Mesendoderm (in vitro differentiated cells): Measurements from ENCODE around the gene C6.

Source experiments
- DNase-seq: peaks from one replicate; pipeline ENCODE4 v3.0.0; 2013
- H2AK5ac ChIP-seq: 2 replicates; pipeline ENCODE4 v1.6.1; 2013; ENCODE audit warnings: low read length, inconsistent platforms
- H2BK120ac ChIP-seq: 2 replicates; pipeline ENCODE4 v1.6.1; 2013; ENCODE audit warnings: low read depth, mild to moderate bottlenecking, low read length, moderate library complexity, mixed read lengths
- H2BK15ac ChIP-seq: replicated peaks from 2 replicates; pipeline ENCODE4 v1.6.1; 2013; ENCODE audit warnings: low read depth, mild to moderate bottlenecking, moderate library complexity
- H2BK5ac ChIP-seq: 2 replicates; pipeline ENCODE4 v1.6.1; 2013; ENCODE audit warnings: low read length, inconsistent platforms
- H3K18ac ChIP-seq: 2 replicates; pipeline ENCODE4 v1.6.1; 2013; ENCODE audit warnings: mild to moderate bottlenecking, low read length, mixed read lengths
- H3K23ac ChIP-seq: one replicate; pipeline ENCODE4 v1.6.1; 2013; ENCODE audit warnings: low read length
- H3K27ac ChIP-seq: 2 replicates; pipeline ENCODE4 v1.5.1; 2013; ENCODE audit warnings: low read depth, mild to moderate bottlenecking, inconsistent platforms, low read length, moderate library complexity
- H3K27me3 ChIP-seq: 2 replicates; pipeline ENCODE4 v1.6.1; 2013; ENCODE audit warnings: low read length, control low read depth, mild to moderate bottlenecking, inconsistent platforms; ENCODE audit not compliant: insufficient read depth, poor library complexity
- H3K36me3 ChIP-seq: 2 replicates; pipeline ENCODE4 v1.6.1; 2013; ENCODE audit warnings: low read length, inconsistent platforms; ENCODE audit not compliant: control insufficient read depth, insufficient read depth
- H3K4ac ChIP-seq: one replicate; pipeline ENCODE4 v1.6.1; 2013; ENCODE audit warnings: low read depth, mild to moderate bottlenecking, low read length, moderate library complexity
- H3K4me1 ChIP-seq: 2 replicates; pipeline ENCODE4 v1.6.1; 2013; ENCODE audit warnings: low read depth, low read length, inconsistent platforms; ENCODE audit not compliant: control insufficient read depth
- H3K4me2 ChIP-seq: 2 replicates; pipeline ENCODE4 v1.6.1; 2013; ENCODE audit warnings: low read length
- H3K4me3 ChIP-seq: 2 replicates; pipeline ENCODE4 v1.5.1; 2013; ENCODE audit warnings: mild to moderate bottlenecking, low read length
- H3K56ac ChIP-seq: one replicate; pipeline ENCODE4 v1.6.1; 2013; ENCODE audit warnings: low read length
- H3K79me1 ChIP-seq: 2 replicates; pipeline ENCODE4 v1.6.1; 2013; ENCODE audit warnings: low read length, inconsistent platforms
- H3K79me2 ChIP-seq: 2 replicates; pipeline ENCODE4 v1.6.1; 2013; ENCODE audit warnings: mild to moderate bottlenecking, low read length; ENCODE audit not compliant: control insufficient read depth, insufficient read depth
- H3K9ac ChIP-seq: 2 replicates; pipeline ENCODE4 v1.6.1; 2013; ENCODE audit warnings: low read length, inconsistent platforms
- H4K5ac ChIP-seq: one replicate; pipeline ENCODE4 v1.6.1; 2013; ENCODE audit warnings: low read length
- H4K8ac ChIP-seq: one replicate; pipeline ENCODE4 v1.6.1; 2013; ENCODE audit warnings: low read depth, mild to moderate bottlenecking, control low read depth, low read length, moderate library complexity
- WGBS: extraction: QIAGEN DNeasy Blood & Tissue Kit; methylation state at CpG from one replicate; pipeline ENCODE4 v1.1.7; 2013; ENCODE audit warnings: low lambda C conversion rate, missing lambda C conversion rate; ENCODE audit not compliant: insufficient coverage; ENCODE audit errors: extremely low coverage; 5-methylcytosine and 5-hydroxymethylcytosine counted together

C6 gene

DNA sequence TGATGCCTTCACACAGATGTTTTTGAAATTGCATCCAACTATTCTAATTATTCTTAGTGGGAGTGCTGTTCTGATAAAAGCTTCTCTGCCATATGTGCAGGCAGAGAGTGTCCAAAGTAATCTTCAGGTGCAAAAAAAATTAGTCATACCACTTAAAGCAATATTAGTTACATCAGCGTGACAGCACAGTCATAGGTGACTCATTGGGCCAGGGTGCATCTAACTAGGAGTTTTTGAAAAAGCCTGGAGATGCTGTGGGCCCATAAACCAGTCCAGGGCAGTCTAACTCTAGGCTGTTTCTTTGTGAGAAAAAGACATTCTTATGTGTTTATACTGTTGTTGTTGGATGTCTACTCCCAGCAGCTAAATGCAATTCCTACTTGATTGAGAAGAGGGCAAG lies 33.0 kb upstream of the C6 start:
- Histone ChIP-seq H3K4ac (no peak overlapping the region), H3K36me3 (no peaks in the 10 kb centered on the region), H2BK5ac (no peak overlapping the region), H3K79me1 (no peaks in the 10 kb centered on the region), H2BK120ac (no peak overlapping the region), H3K79me2 (no peaks in the 10 kb centered on the region), H3K9ac (no peak overlapping the region), H2AK5ac (no peak overlapping the region), H3K27ac (no peak overlapping the region), H3K4me3 (no peak overlapping the region), H3K23ac (no peak overlapping the region), H4K8ac (no peak overlapping the region), H3K18ac (no peak overlapping the region), H3K4me1 (no peaks in the 10 kb centered on the region), H3K56ac (no peak overlapping the region), H4K5ac (no peak overlapping the region), H3K4me2 (no peak overlapping the region), H2BK15ac (no peak overlapping the region), H3K27me3 (no peaks in the 10 kb centered on the region)
- no peak for DNase-seq
- WGBS = no CpG with 5 or more reads among the region's 1 CpG

DNA sequence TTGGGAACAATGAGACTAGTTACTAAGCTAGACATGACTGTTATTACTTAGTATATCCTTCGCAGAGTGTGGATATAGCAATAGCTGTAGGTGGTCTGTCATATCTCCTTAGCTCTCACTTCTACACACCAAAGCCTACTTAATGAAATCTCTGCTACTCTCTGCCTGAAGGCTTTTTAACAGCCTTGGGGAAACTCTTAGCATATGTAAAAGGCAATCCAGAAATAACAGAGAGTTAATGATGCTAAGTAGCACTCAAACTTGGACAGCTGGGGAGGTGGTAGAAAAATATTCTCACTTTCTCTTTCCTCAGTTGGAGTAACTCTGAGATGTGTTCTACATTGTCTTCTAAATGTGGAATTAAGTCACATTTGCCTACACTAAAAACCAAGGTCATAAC lies 30.2 kb upstream of the C6 start:
- H2AK5ac ChIP-seq = no peak overlapping the region
- no CpG with 5 or more reads among the region's 1 CpG for WGBS

GRCh38 chr5:41240985-41241384 lies 27.7 kb upstream of the C6 start:
- no peak for DNase-seq

More for the DNA sequence above, 30.2 kb upstream of the C6 start:
- Histone ChIP-seq H2BK15ac (no peak overlapping the region), H3K18ac (no peak overlapping the region), H4K8ac (no peak overlapping the region), H3K23ac (no peak overlapping the region), H3K79me1 (no peaks in the 10 kb centered on the region), H2BK120ac (no peak overlapping the region), H3K36me3 (no peaks in the 10 kb centered on the region), H2BK5ac (no peak overlapping the region), H3K4me3 (no peak overlapping the region), H3K4me1 (no peaks in the 10 kb centered on the region), H3K4me2 (no peak overlapping the region), H3K27ac (no peak overlapping the region), H3K27me3 (no peaks in the 10 kb centered on the region), H3K79me2 (no peaks in the 10 kb centered on the region), H3K56ac (no peak overlapping the region), H3K9ac (no peak overlapping the region), H3K4ac (no peak overlapping the region), H4K5ac (no peak overlapping the region)
- DNase-seq = no peak

GRCh38 chr5:41240390-41240789 lies 27.1 kb upstream of the C6 start:
- no peak overlapping the region for H3K56ac ChIP-seq
- H4K5ac ChIP-seq = no peak overlapping the region
- H3K27ac ChIP-seq = no peak overlapping the region
- no peaks in the 10 kb centered on the region for H3K4me1 ChIP-seq
- DNase-seq = no peak
- no peak overlapping the region for H2BK5ac ChIP-seq
- H3K79me1 ChIP-seq = no peaks in the 10 kb centered on the region
- H3K4ac ChIP-seq = no peak overlapping the region
- H2BK15ac ChIP-seq = no peak overlapping the region
- H2AK5ac ChIP-seq = no peak overlapping the region
- H3K9ac ChIP-seq = no peak overlapping the region
- no CpG with 5 or more reads among the region's 3 CpGs for WGBS
- no peak overlapping the region for H2BK120ac ChIP-seq
- H3K18ac ChIP-seq = no peak overlapping the region
- H3K4me3 ChIP-seq = no peak overlapping the region
- H3K27me3 ChIP-seq = no peaks in the 10 kb centered on the region
- no peaks in the 10 kb centered on the region for H3K79me2 ChIP-seq
- no peak overlapping the region for H3K4me2 ChIP-seq
- H4K8ac ChIP-seq = no peak overlapping the region
- H3K23ac ChIP-seq = no peak overlapping the region
- H3K36me3 ChIP-seq = no peaks in the 10 kb centered on the region

More at GRCh38 chr5:41240985-41241384, 27.7 kb upstream of the C6 start:
- Histone ChIP-seq H2AK5ac (no peak overlapping the region), H3K4me2 (no peak overlapping the region), H2BK5ac (no peak overlapping the region), H3K79me2 (no peaks in the 10 kb centered on the region), H4K5ac (no peak overlapping the region), H2BK120ac (no peak overlapping the region), H3K27me3 (no peaks in the 10 kb centered on the region), H3K4ac (no peak overlapping the region), H4K8ac (no peak overlapping the region), H3K27ac (no peak overlapping the region), H3K4me1 (no peaks in the 10 kb centered on the region), H3K56ac (no peak overlapping the region), H3K36me3 (no peaks in the 10 kb centered on the region), H3K18ac (no peak overlapping the region), H3K79me1 (no peaks in the 10 kb centered on the region), H3K4me3 (no peak overlapping the region), H2BK15ac (no peak overlapping the region), H3K9ac (no peak overlapping the region), H3K23ac (no peak overlapping the region)
- no CpG with 5 or more reads among the region's 3 CpGs for WGBS

- H3K4me3 ChIP-seq = no peak overlapping the region
- no peak overlapping the region for H3K56ac ChIP-seq
- no peak overlapping the region for H3K9ac ChIP-seq
- H3K23ac ChIP-seq = no peak overlapping the region
- no peaks in the 10 kb centered on the region for H3K4me1 ChIP-seq
- no peak overlapping the region for H3K27ac ChIP-seq
- H4K8ac ChIP-seq = no peak overlapping the region
- no peak overlapping the region for H2BK120ac ChIP-seq
- no peaks in the 10 kb centered on the region for H3K79me1 ChIP-seq
- no peak overlapping the region for H2BK5ac ChIP-seq
- H4K5ac ChIP-seq = no peak overlapping the region
- H3K4me2 ChIP-seq = no peak overlapping the region
- H3K36me3 ChIP-seq = no peaks in the 10 kb centered on the region
- H3K18ac ChIP-seq = no peak overlapping the region
- H2BK15ac ChIP-seq = no peak overlapping the region
- DNase-seq = no peak
- H3K4ac ChIP-seq = no peak overlapping the region
- no peaks in the 10 kb centered on the region for H3K27me3 ChIP-seq
- H3K79me2 ChIP-seq = no peaks in the 10 kb centered on the region
- H2AK5ac ChIP-seq = no peak overlapping the region
Measured at GRCh38 chr5:41234475-41234874, 21.1 kb upstream of the C6 start.

- Histone ChIP-seq H2AK5ac (no peak overlapping the region), H2BK15ac (no peak overlapping the region), H3K36me3 (no peaks in the 10 kb centered on the region), H3K79me2 (no peaks in the 10 kb centered on the region), H3K27me3 (no peaks in the 10 kb centered on the region), H3K4me3 (no peak overlapping the region), H4K5ac (no peak overlapping the region), H3K23ac (no peak overlapping the region), H3K79me1 (no peaks in the 10 kb centered on the region), H3K4me2 (no peak overlapping the region), H3K56ac (no peak overlapping the region), H2BK5ac (no peak overlapping the region), H3K4ac (no peak overlapping the region), H4K8ac (no peak overlapping the region), H3K18ac (no peak overlapping the region), H2BK120ac (no peak overlapping the region), H3K27ac (no peak overlapping the region), H3K4me1 (no peaks in the 10 kb centered on the region), H3K9ac (no peak overlapping the region)
- no peak for DNase-seq
Measured at GRCh38 chr5:41232797-41233196, 19.5 kb upstream of the C6 start.
